Endothelial cell of umbilical vein (primary cell): ENCODE measurements around the gene TMEM135.
"Not testable (repeated sequence)": the region's sequence is repeated elsewhere in the genome, so short reads cannot be mapped to it uniquely, and the experiment has no call there.

Experiments used
- EZH2 ChIP-seq: IDR thresholded peaks from 2 replicates; pipeline ENCODE4 v1.6.1; 2012; ENCODE audit warnings: borderline replicate concordance, low read depth, mild to moderate bottlenecking, moderate library complexity, low read length, inconsistent platforms; ENCODE audit not compliant: severe bottlenecking
- GATA2 ChIP-seq: IDR thresholded peaks from 2 replicates; pipeline ENCODE4 v1.7.0; 2011; ENCODE audit warnings: low read depth, mild to moderate bottlenecking, moderate library complexity, mixed read lengths, low read length; ENCODE audit not compliant: insufficient read length, insufficient read depth
- POLR2AphosphoS5 ChIP-seq: IDR thresholded peaks from 2 replicates; pipeline ENCODE4 v1.6.1; 2012; ENCODE audit warnings: low read depth, mild to moderate bottlenecking, control low read depth, low read length, moderate library complexity; ENCODE audit not compliant: insufficient read depth
- TF ChIP-seq, protein P1 (sequence below), 2 donors: IDR thresholded peaks; 1 replicate in 1 of 2; 2 replicates in 1 of 2; pipeline ENCODE4 v1.5.1; 2011; ENCODE audit warnings: low read length in 2 of 2, mild to moderate bottlenecking in 2 of 2, moderate library complexity in 2 of 2, control low read depth in 1 of 2, inconsistent platforms in 1 of 2, low read depth in 1 of 2; ENCODE audit not compliant: insufficient read depth in 1 of 2; ENCODE audit errors: extremely low read depth in 1 of 2

DNA sequence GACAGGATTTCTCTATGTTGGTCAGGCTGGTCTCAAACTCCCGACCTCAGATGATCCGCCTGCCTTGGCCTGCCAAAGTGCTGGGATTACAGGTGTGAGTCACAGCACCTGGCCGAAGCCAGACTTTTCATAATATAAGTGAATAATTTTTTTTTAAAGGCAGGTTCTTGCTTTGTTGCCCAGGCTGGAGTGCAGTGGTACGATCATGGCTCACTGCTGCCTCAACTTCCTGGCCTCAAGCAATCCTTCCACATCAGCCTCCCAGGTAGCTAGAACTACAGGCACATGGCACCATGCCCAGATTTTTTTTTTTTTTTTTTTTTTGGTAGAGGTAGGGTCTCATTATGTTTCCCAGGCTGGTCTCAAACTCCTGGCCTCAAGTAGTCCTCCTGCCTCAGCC lies 33.5 kb upstream of the TMEM135 start:
- TF ChIP-seq, protein P1, sequence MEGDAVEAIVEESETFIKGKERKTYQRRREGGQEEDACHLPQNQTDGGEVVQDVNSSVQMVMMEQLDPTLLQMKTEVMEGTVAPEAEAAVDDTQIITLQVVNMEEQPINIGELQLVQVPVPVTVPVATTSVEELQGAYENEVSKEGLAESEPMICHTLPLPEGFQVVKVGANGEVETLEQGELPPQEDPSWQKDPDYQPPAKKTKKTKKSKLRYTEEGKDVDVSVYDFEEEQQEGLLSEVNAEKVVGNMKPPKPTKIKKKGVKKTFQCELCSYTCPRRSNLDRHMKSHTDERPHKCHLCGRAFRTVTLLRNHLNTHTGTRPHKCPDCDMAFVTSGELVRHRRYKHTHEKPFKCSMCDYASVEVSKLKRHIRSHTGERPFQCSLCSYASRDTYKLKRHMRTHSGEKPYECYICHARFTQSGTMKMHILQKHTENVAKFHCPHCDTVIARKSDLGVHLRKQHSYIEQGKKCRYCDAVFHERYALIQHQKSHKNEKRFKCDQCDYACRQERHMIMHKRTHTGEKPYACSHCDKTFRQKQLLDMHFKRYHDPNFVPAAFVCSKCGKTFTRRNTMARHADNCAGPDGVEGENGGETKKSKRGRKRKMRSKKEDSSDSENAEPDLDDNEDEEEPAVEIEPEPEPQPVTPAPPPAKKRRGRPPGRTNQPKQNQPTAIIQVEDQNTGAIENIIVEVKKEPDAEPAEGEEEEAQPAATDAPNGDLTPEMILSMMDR (IDR thresholded peaks at IDR 0.05; ENCODE audit: extremely low read depth in 1 of 2, insufficient read depth in 1 of 2, low read depth in 1 of 2, low read length in 2 of 2), result not testable (repeated sequence)
- not testable (repeated sequence) for TF ChIP-seq GATA2, EZH2, POLR2AphosphoS5
